B cell (primary cell): ENCODE measurements around the gene ERC2. TPM values are rescaled to one million over a fixed set of nuclear protein-coding genes. Genes with fewer than 3 reads are reported as not detected.

ENCODE experiments used
- ATAC-seq: fragments of 200-7000 bp; cut with Tn5 transposase; one replicate; pipeline ENCODE4 v1.10.0; 2021; ENCODE audit warnings: low read depth, mild to moderate bottlenecking, moderate number of reproducible peaks, moderate library complexity
- CTCF ChIA-PET: fragments of 350-600 bp; sonication (Branson Sonifier 250); formaldehyde crosslinking; loops from one replicate; lab custom pipeline; 2021; ENCODE audit warnings: antibody characterized with exemption, inconsistent platforms; lab: Charles Lee
- POLR2A ChIA-PET: fragments of 350-600 bp; sonication (Branson Sonifier 250); formaldehyde crosslinking; loops from one replicate; lab custom pipeline; 2021; ENCODE audit warnings: antibody characterized with exemption; lab: Charles Lee
- DNase-seq: peaks from one replicate; pipeline ENCODE4 v3.0.0; 2013
- H2AFZ ChIP-seq: 2 replicates; pipeline ENCODE4 v1.6.1; 2012; ENCODE audit warnings: mild to moderate bottlenecking, low read depth, low read length; ENCODE audit not compliant: insufficient read depth, poor library complexity, severe bottlenecking
- H3K27ac ChIP-seq, 2 donors: 1 replicate in 1 of 2; 2 replicates in 1 of 2; pipeline ENCODE4 v1.5.1; 2012 to 2013; ENCODE audit warnings: low read length in 2 of 2, mild to moderate bottlenecking in 2 of 2, moderate library complexity in 1 of 2
- H3K27me3 ChIP-seq, 4 experiments: fragments of 200-600 bp in 1 of 4; sonication (generic) in 1 of 4; replicated peaks in 1 of 4; 1 replicate in 2 of 4; 2 replicates in 2 of 4; pipeline versions ENCODE4 v1.6.1 to v1.7.0; 2013 to 2016; ENCODE audit warnings: low read length in 3 of 4, mild to moderate bottlenecking in 2 of 4, mixed read lengths in 1 of 4, moderate library complexity in 1 of 4; ENCODE audit not compliant: insufficient read depth in 4 of 4, control insufficient read depth in 3 of 4; ENCODE audit errors: control extremely low read depth in 1 of 4
- H3K36me3 ChIP-seq, 2 experiments: replicated peaks in 1 of 2; 1 replicate in 1 of 2; 2 replicates in 1 of 2; pipeline versions ENCODE4 v1.6.1 to v1.7.1; 2013; ENCODE audit warnings: low read length in 1 of 2; ENCODE audit not compliant: insufficient read depth in 2 of 2, control insufficient read depth in 1 of 2; ENCODE audit errors: control extremely low read depth in 1 of 2, extremely low read depth in 1 of 2
- H3K4me1 ChIP-seq, 2 donors: fragments of 200-600 bp in 1 of 2; sonication (generic) in 1 of 2; 1 replicate in 1 of 2; 2 replicates in 1 of 2; pipeline versions ENCODE4 v1.5.1 to v1.6.1; 2013 to 2017; ENCODE audit warnings: low read length in 2 of 2; ENCODE audit not compliant: control insufficient read depth in 2 of 2, insufficient read depth in 2 of 2
- H3K4me2 ChIP-seq: replicated peaks from 2 replicates; pipeline ENCODE3; 2012; ENCODE audit warnings: mild to moderate bottlenecking, low read depth, low read length; ENCODE audit not compliant: poor library complexity, severe bottlenecking
- H3K4me3 ChIP-seq, 5 experiments: fragments of 200-600 bp in 1 of 5; sonication (generic) in 1 of 5; 1 replicate in 3 of 5; 2 replicates in 2 of 5; pipeline versions ENCODE4 v1.5.1 to v1.7.0; 2011 to 2016; ENCODE audit warnings: low read length in 4 of 5, mild to moderate bottlenecking in 4 of 5, low read depth in 2 of 5, control low read depth in 1 of 5, moderate library complexity in 1 of 5; ENCODE audit not compliant: insufficient read depth in 1 of 5; ENCODE audit errors: control extremely low read depth in 1 of 5, extremely low read depth in 1 of 5
- H3K79me2 ChIP-seq: fragments of 200-600 bp; sonication (generic); one replicate; pipeline ENCODE4 v1.6.0; 2016; ENCODE audit warnings: low read length; ENCODE audit not compliant: control insufficient read depth, insufficient read depth
- H3K9ac ChIP-seq: fragments of 200-600 bp; sonication (generic); 2 replicates; pipeline ENCODE4 v1.6.1; 2017; ENCODE audit warnings: mild to moderate bottlenecking, low read length, moderate library complexity
- H3K9me3 ChIP-seq, 3 donors: one replicate each; pipeline versions ENCODE4 v1.6.1 to v1.7.1; 2013; ENCODE audit warnings: low read length in 2 of 3; ENCODE audit not compliant: control insufficient read depth in 2 of 3, insufficient read depth in 1 of 3; ENCODE audit errors: control extremely low read depth in 1 of 3
- H4K20me1 ChIP-seq: 2 replicates; pipeline ENCODE4 v1.6.0; 2012; ENCODE audit warnings: mild to moderate bottlenecking, low read length; ENCODE audit not compliant: insufficient read depth, control insufficient read depth, poor library complexity, severe bottlenecking
- H3K27ac Mint-ChIP-seq: one replicate; pipeline ENCODE4 v1.8.0; 2021; ENCODE audit warnings: mixed read lengths
- H3K27me3 Mint-ChIP-seq: one replicate; pipeline ENCODE4 v1.8.0; 2021; ENCODE audit warnings: mixed read lengths
- H3K4me1 Mint-ChIP-seq: one replicate; pipeline ENCODE4 v1.8.0; 2021; ENCODE audit warnings: mixed read lengths
- H3K4me3 Mint-ChIP-seq: one replicate; pipeline ENCODE4 v1.8.0; 2021; ENCODE audit warnings: mixed read lengths
- H3K9me3 Mint-ChIP-seq: one replicate; pipeline ENCODE4 v1.8.0; 2022; ENCODE audit warnings: mixed read lengths; ENCODE audit not compliant: insufficient read depth
- EZH2 ChIP-seq: IDR thresholded peaks from 2 replicates; pipeline ENCODE4 v1.6.1; 2012; ENCODE audit warnings: borderline replicate concordance, low read depth, mild to moderate bottlenecking, moderate library complexity, low read length; ENCODE audit not compliant: insufficient read depth, poor library complexity, severe bottlenecking
- WGBS: methylation state at CpG from one replicate; pipeline ENCODE4 v1.1.5; 2013; ENCODE audit warnings: missing lambda C conversion rate; ENCODE audit not compliant: insufficient coverage; 5-methylcytosine and 5-hydroxymethylcytosine counted together
- intact Hi-C: fragments of 100-400 bp; cut with micrococcal nuclease; formaldehyde crosslinking; loops from one replicate; pipeline ENCODE4 v1.10.0; 2022
- polyA plus RNA-seq: library from polyadenylated mRNA; depleted of rRNA; stranded (reverse); fragments of >200 nt; gene quantifications from 2 replicates; pipeline ENCODE4 v1.2.3, GENCODE V29; 2012
- total RNA-seq, 2 donors: library from RNA; stranded (reverse); fragments of 120-200 nt in 1 of 2; gene quantifications; 1 replicate in 1 of 2; 2 replicates in 1 of 2; pipeline versions ENCODE4 v1.2.3 to v1.2.4, GENCODE V29; 2013 to 2022
- TF ChIP-seq, protein P1 (sequence below): fragments of 200-600 bp; IDR thresholded peaks from one replicate; pipeline ENCODE4 v1.8.0; 2022; ENCODE audit warnings: antibody characterized with exemption, mild to moderate bottlenecking

ERC2 gene
- total and polyA plus RNA-seq, 2 donors (not counting 1 experiment from before 2014, with no cell fraction given): not detected

DNA sequence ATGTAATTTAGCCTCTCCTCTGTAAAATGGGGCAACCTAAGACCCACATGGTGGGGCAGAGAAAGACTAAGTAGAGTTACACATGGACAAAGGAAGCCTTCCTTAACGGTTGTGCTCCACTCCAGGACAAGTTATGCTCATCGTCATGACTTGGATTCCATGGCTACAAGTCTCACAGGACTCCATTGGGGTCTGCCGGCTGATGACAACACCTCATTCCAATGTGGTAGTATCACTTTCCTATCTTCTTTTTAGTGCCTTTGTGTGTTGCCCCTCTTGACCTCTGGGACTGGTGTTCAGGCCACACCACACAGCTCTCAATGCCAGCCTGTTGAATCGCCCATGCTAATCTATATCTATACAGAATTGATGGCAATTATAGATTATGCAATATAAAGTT lies 799.9 kb downstream of the ERC2 start:
- Histone ChIP-seq H3K27me3 (no peaks in the 10 kb centered on the region), H3K9me3 (no peaks in the 10 kb centered on the region), H4K20me1 (no peaks in the 10 kb centered on the region), H3K4me3 (no peak overlapping the region), H3K27ac (no peak overlapping the region), H3K9ac (no peak overlapping the region), H3K4me2 (no peak overlapping the region), H3K36me3 (no peaks in the 10 kb centered on the region), H2AFZ (no peak overlapping the region), H3K4me1 (no peaks in the 10 kb centered on the region), H3K79me2 (no peaks in the 10 kb centered on the region)
- intact Hi-C loops: no loop called here
- H3K27ac Mint-ChIP-seq: no peak overlapping the region
- ChIA-PET CTCF (no interaction called here), POLR2A (no interaction called here)
- no peaks in the 10 kb centered on the region for H3K4me1 Mint-ChIP-seq
- H3K4me3 Mint-ChIP-seq: no peak overlapping the region
- H3K27me3 Mint-ChIP-seq: no peaks in the 10 kb centered on the region
- WGBS: 90% methylated on average over 3 of the region's 4 CpGs
- DNase-seq (no peak), ATAC-seq (no peak)
- H3K9me3 Mint-ChIP-seq: no peaks in the 10 kb centered on the region
- TF ChIP-seq EZH2: no peak
- TF ChIP-seq, protein P1, sequence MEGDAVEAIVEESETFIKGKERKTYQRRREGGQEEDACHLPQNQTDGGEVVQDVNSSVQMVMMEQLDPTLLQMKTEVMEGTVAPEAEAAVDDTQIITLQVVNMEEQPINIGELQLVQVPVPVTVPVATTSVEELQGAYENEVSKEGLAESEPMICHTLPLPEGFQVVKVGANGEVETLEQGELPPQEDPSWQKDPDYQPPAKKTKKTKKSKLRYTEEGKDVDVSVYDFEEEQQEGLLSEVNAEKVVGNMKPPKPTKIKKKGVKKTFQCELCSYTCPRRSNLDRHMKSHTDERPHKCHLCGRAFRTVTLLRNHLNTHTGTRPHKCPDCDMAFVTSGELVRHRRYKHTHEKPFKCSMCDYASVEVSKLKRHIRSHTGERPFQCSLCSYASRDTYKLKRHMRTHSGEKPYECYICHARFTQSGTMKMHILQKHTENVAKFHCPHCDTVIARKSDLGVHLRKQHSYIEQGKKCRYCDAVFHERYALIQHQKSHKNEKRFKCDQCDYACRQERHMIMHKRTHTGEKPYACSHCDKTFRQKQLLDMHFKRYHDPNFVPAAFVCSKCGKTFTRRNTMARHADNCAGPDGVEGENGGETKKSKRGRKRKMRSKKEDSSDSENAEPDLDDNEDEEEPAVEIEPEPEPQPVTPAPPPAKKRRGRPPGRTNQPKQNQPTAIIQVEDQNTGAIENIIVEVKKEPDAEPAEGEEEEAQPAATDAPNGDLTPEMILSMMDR: no peak

DNA sequence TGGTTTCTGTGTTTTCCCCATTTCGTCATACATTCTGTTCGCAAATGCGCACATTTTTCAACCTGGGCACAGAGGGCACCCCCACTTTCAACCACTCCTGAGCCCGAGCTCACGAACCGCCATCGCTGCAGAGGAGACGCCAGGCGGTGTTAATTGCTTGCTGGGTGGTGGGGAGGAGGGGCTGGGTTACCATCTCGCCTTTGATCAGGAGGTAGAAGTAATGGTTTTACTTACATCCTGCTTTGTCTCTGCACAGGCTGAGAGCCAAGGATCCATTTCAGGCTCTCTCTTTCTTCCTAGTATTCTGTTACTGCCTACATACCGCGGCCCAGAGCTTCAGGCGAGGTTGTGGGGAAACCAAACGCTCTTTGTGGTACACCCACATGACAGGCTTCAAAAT lies 803.9 kb downstream of the ERC2 start:
- TF ChIP-seq, protein P1: no peak
- no peak for TF ChIP-seq EZH2
- H3K79me2 ChIP-seq: no peaks in the 10 kb centered on the region
- Mint-ChIP-seq H3K4me3 (no peak overlapping the region), H3K4me1 (no peaks in the 10 kb centered on the region), H3K27me3 (no peaks in the 10 kb centered on the region), H3K27ac (no peak overlapping the region), H3K9me3 (no peaks in the 10 kb centered on the region)
- DNase-seq: no peak
- H3K9me3 ChIP-seq: no peaks in the 10 kb centered on the region
- H4K20me1 ChIP-seq: no peaks in the 10 kb centered on the region
- no peak overlapping the region for H3K9ac ChIP-seq
- H3K4me3 ChIP-seq: no peak overlapping the region
- H2AFZ ChIP-seq: no peak overlapping the region
- ATAC-seq: no peak
- H3K27me3 ChIP-seq: no peaks in the 10 kb centered on the region
- intact Hi-C loops: no loop called here
- no peaks in the 10 kb centered on the region for H3K36me3 ChIP-seq
- POLR2A ChIA-PET: no interaction called here
- CTCF ChIA-PET: no interaction called here
- no peak overlapping the region for H3K4me2 ChIP-seq
- WGBS: 95% methylated on average over 9 of the region's 14 CpGs
- H3K4me1 ChIP-seq: no peaks in the 10 kb centered on the region
- H3K27ac ChIP-seq: no peak overlapping the region
